GM21529 (cell line): ENCODE data around the gene RAD9A.

Experiments used
- ATAC-seq: cut with Tn5 transposase; IDR thresholded peaks from one replicate; pipeline ENCODE4 v1.9.1; 2021; ENCODE audit not compliant: unreplicated experiment

The RAD9A gene

GRCh38 chr11:67356864-67357561 lies 34.8 kb upstream of the RAD9A start:
- ATAC-seq: no peak

GRCh38 chr11:67357831-67358670 lies 33.7 kb upstream of the RAD9A start:
- ATAC-seq: no peak

- ATAC-seq: no peak
Measured at GRCh38 chr11:67364169-67364568, 27.6 kb upstream of the RAD9A start.

- ATAC-seq: no peak
Measured at GRCh38 chr11:67364783-67365722, 26.7 kb upstream of the RAD9A start.

- ATAC-seq: no peak
Measured at GRCh38 chr11:67365736-67366444, 25.9 kb upstream of the RAD9A start.

GRCh38 chr11:67366546-67366945 lies 25.2 kb upstream of the RAD9A start:
- no peak for ATAC-seq

GRCh38 chr11:67366961-67367760 lies 24.6 kb upstream of the RAD9A start:
- ATAC-seq: no peak

- ATAC-seq: no peak
Measured at GRCh38 chr11:67367761-67368227, 24.0 kb upstream of the RAD9A start.

- no peak for ATAC-seq
Measured at GRCh38 chr11:67368621-67369020, 23.2 kb upstream of the RAD9A start.

- ATAC-seq: no peak
Measured at GRCh38 chr11:67369275-67369674, 22.5 kb upstream of the RAD9A start.

GRCh38 chr11:67369801-67370284 lies 21.9 kb upstream of the RAD9A start:
- ATAC-seq: no peak

- ATAC-seq: no peak
Measured at GRCh38 chr11:67370351-67371076, 21.3 kb upstream of the RAD9A start.

- ATAC-seq: no peak
Measured at GRCh38 chr11:67371189-67371910, 20.4 kb upstream of the RAD9A start.

GRCh38 chr11:67371911-67372320 lies 19.9 kb upstream of the RAD9A start:
- ATAC-seq: no peak

- ATAC-seq: no peak
Measured at GRCh38 chr11:67372321-67372992, 19.3 kb upstream of the RAD9A start.

- ATAC-seq: no peak
Measured at GRCh38 chr11:67372993-67373647, 18.7 kb upstream of the RAD9A start, which contains the start of gene CLCF1. CLCF1 (minus strand) TSS chr11:67373598; CDS start chr11:67373539, 59 bp downstream.
